PC-3 (cell line): Measurements from ENCODE around the gene RBP4.

Source experiments
- CTCF ChIP-seq: fragments of 300-600 bp; sonication (generic); conservative IDR thresholded peaks from 2 replicates; pipeline ENCODE4 v1.5.1; 2017; ENCODE audit warnings: antibody characterized with exemption, low read depth, mild to moderate bottlenecking, low read length
- EZH2 ChIP-seq: fragments of 300-600 bp; sonication (generic); IDR thresholded peaks from one replicate; pipeline ENCODE4 v1.6.1; 2017; ENCODE audit warnings: antibody characterized with exemption, mild to moderate bottlenecking, low read length; ENCODE audit not compliant: unreplicated experiment
- EZH2phosphoT487 ChIP-seq: fragments of 300-600 bp; sonication (generic); IDR thresholded peaks from 2 replicates; pipeline ENCODE4 v1.6.1; 2018; ENCODE audit warnings: mild to moderate bottlenecking, antibody characterized with exemption, low read length, borderline replicate concordance

- no peak for TF ChIP-seq CTCF
- TF ChIP-seq EZH2, result no peak
- TF ChIP-seq EZH2phosphoT487, result no peak
Observed at GRCh38 chr10:93577565-93577964, 23.5 kb downstream of the RBP4 start.
